Keratinocyte (primary cell): Measurements from ENCODE around the gene YTHDF1. TPM values are rescaled to one million over a fixed set of nuclear protein-coding genes. Genes with fewer than 3 reads are reported as not detected.

Experiments used
- DNase-seq: peaks from one replicate; pipeline ENCODE4 v3.0.0-alpha.2; 2011; ENCODE audit warnings: low read depth, missing footprints, low spot score
- FAIRE-seq: peaks from 2 replicates; lab custom pipeline; 2011; peaks lifted over from hg19 to GRCh38; lab: Jason Lieb, UNC
- H2AFZ ChIP-seq: 2 replicates; pipeline ENCODE4 v1.6.0; 2012; ENCODE audit warnings: low read length, control low read depth, inconsistent platforms; ENCODE audit not compliant: control insufficient read depth
- H3K27ac ChIP-seq: 2 replicates; pipeline ENCODE4 v1.5.1; 2011; ENCODE audit warnings: low read length; ENCODE audit not compliant: control insufficient read depth, insufficient read depth
- H3K27me3 ChIP-seq: 3 replicates; pipeline ENCODE4 v1.6.0; 2011; ENCODE audit warnings: low read length; ENCODE audit not compliant: control insufficient read depth, insufficient read depth; ENCODE audit errors: extremely low read depth
- H3K36me3 ChIP-seq, 2 experiments: 2 replicates in 1 of 2; 3 replicates in 1 of 2; pipeline ENCODE4 v1.5.1; 2011; ENCODE audit warnings: low read length in 2 of 2, mild to moderate bottlenecking in 1 of 2; ENCODE audit not compliant: control insufficient read depth in 2 of 2, insufficient read depth in 2 of 2; ENCODE audit errors: extremely low read depth in 1 of 2
- H3K4me1 ChIP-seq: 3 replicates; pipeline ENCODE4 v1.5.1; 2011; ENCODE audit warnings: low read length; ENCODE audit not compliant: control insufficient read depth, insufficient read depth; ENCODE audit errors: extremely low read depth
- H3K4me2 ChIP-seq: 3 replicates; pipeline ENCODE4 v1.6.0; 2011; ENCODE audit warnings: low read depth, low read length; ENCODE audit not compliant: control insufficient read depth, insufficient read depth; ENCODE audit errors: extremely low read depth
- H3K4me3 ChIP-seq, 3 experiments: fragments of 200-600 bp in 1 of 3; sonication (generic) in 1 of 3; 2 replicates in 2 of 3; 3 replicates in 1 of 3; pipeline ENCODE4 v1.5.1; 2011 to 2016; ENCODE audit warnings: low read length in 3 of 3, mild to moderate bottlenecking in 3 of 3, control low read depth in 2 of 3, inconsistent platforms in 1 of 3, low read depth in 1 of 3, mixed read lengths in 1 of 3, mixed run types in 1 of 3, moderate library complexity in 1 of 3; ENCODE audit not compliant: control insufficient read depth in 2 of 3, insufficient read depth in 2 of 3; ENCODE audit errors: extremely low read depth in 1 of 3
- H3K79me2 ChIP-seq: 2 replicates; pipeline ENCODE4 v1.6.0; 2012; ENCODE audit warnings: low read length; ENCODE audit not compliant: control insufficient read depth, insufficient read depth
- H3K9ac ChIP-seq: 3 replicates; pipeline ENCODE4 v1.6.0; 2011; ENCODE audit warnings: low read length; ENCODE audit not compliant: control insufficient read depth, insufficient read depth; ENCODE audit errors: extremely low read depth
- H3K9me1 ChIP-seq: 3 replicates; pipeline ENCODE4 v1.6.0; 2011; ENCODE audit warnings: low read length; ENCODE audit not compliant: control insufficient read depth, insufficient read depth; ENCODE audit errors: extremely low read depth
- H3K9me3 ChIP-seq: 2 replicates; pipeline ENCODE4 v1.5.1; 2012; ENCODE audit warnings: low read depth, low read length; ENCODE audit not compliant: control insufficient read depth
- H4K20me1 ChIP-seq: 3 replicates; pipeline ENCODE4 v1.6.0; 2011; ENCODE audit warnings: low read length; ENCODE audit not compliant: control insufficient read depth, insufficient read depth; ENCODE audit errors: extremely low read depth
- EZH2 ChIP-seq: IDR thresholded peaks from one replicate; pipeline ENCODE4 v1.6.1; 2012; ENCODE audit warnings: inconsistent platforms, mild to moderate bottlenecking, low read length, moderate library complexity
- dilution Hi-C: fragments of 300-500 bp; cut with MboI; formaldehyde crosslinking; loops from one replicate; pipeline ENCODE4 v1.7.0; 2020; ENCODE audit warnings: low sequenced_read_pairs; ENCODE audit not compliant: extremely low pct_ligation_motif_present
- polyA plus RNA-seq, 5 experiments: library from polyadenylated mRNA; depleted of rRNA in 3 of 5; stranded (reverse) in 3 of 5; stranded (forward) in 1 of 5; unstranded in 1 of 5; fragments of >200 nt; gene quantifications; 1 replicate in 1 of 5; 2 replicates in 3 of 5; 3 replicates in 1 of 5; pipeline versions ENCODE4 v1.2.1 to v1.2.3, GENCODE V29; 2011 to 2012; ENCODE audit warnings: missing spikeins in 2 of 5, low read depth in 1 of 5, low replicate concordance in 1 of 5
- TF ChIP-seq, protein P1 (sequence below), 3 experiments: IDR thresholded peaks in 1 of 3; conservative IDR thresholded peaks in 1 of 3; optimal IDR thresholded peaks in 1 of 3; 2 replicates in 2 of 3; 3 replicates in 1 of 3; pipeline versions ENCODE3 to v1.5.1; 2011; ENCODE audit warnings: low read length in 3 of 3, mild to moderate bottlenecking in 3 of 3, moderate library complexity in 2 of 3, control low read depth in 1 of 3, inconsistent platforms in 1 of 3; ENCODE audit not compliant: insufficient read depth in 2 of 3; ENCODE audit errors: extremely low read depth in 1 of 3

The YTHDF1 gene
- polyA plus RNA-seq, 1 donor (not counting 4 experiments of a cell fraction or from before 2014, with no cell fraction given): 26.4 TPM

DNA sequence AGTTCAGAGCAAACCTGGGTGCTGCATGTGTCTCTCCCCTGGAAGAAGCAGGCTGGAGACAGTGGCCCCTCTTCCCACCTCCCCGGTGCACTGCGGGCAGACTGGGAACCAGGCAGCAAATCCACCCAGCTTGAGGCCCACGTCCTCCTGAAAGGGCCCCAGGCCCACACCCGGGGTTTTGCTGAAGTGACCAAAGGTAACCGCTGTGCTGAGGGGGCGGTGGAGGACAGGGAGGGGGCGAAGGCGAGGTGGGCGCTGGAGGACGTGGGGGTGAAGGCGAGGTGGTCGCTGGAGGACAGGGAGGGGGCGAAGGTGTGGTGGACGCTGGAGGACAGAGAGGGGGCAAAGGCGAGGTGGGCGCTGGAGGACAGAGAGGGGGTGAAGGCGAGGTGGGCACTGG is 18.0 kb upstream of the YTHDF1 start:
- Histone ChIP-seq H3K27ac (no peak overlapping the region), H3K4me3 (no peak overlapping the region), H3K4me1 (no peaks in the 10 kb centered on the region), H4K20me1 (no peaks in the 10 kb centered on the region), H3K9me3 (no peaks in the 10 kb centered on the region), H3K27me3 (peaks cover 27% of the 10 kb centered on the region), H3K9ac (no peak overlapping the region), H3K4me2 (no peak overlapping the region), H2AFZ (no peak overlapping the region), H3K36me3 (no peaks in the 10 kb centered on the region), H3K9me1 (no peaks in the 10 kb centered on the region), H3K79me2 (no peaks in the 10 kb centered on the region)
- FAIRE-seq (no peak), DNase-seq (no peak)
- dilution Hi-C loops: no loop called here
- TF ChIP-seq EZH2: no peak
- TF ChIP-seq, protein P1, sequence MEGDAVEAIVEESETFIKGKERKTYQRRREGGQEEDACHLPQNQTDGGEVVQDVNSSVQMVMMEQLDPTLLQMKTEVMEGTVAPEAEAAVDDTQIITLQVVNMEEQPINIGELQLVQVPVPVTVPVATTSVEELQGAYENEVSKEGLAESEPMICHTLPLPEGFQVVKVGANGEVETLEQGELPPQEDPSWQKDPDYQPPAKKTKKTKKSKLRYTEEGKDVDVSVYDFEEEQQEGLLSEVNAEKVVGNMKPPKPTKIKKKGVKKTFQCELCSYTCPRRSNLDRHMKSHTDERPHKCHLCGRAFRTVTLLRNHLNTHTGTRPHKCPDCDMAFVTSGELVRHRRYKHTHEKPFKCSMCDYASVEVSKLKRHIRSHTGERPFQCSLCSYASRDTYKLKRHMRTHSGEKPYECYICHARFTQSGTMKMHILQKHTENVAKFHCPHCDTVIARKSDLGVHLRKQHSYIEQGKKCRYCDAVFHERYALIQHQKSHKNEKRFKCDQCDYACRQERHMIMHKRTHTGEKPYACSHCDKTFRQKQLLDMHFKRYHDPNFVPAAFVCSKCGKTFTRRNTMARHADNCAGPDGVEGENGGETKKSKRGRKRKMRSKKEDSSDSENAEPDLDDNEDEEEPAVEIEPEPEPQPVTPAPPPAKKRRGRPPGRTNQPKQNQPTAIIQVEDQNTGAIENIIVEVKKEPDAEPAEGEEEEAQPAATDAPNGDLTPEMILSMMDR (optimal IDR thresholded peaks at IDR 0.05 in 1 of 3, IDR thresholded peaks at IDR 0.05 in 1 of 3, conservative IDR thresholded peaks at IDR 0.05 in 1 of 3; ENCODE audit: extremely low read depth in 1 of 3, insufficient read depth in 2 of 3, low read length in 3 of 3): no peak

DNA sequence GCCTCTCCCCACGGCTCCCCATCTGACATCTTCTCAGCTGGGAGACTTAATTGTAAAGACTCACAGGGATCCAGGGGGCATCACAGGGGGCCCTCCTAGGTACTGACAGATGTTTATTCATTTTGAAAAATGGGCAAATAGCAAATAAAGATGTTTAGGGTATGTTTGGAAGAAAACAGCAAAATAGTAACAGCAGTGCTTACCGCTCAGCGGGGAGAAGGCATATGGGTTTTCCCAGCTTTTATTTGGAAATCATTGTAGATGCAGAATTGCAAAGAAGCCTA is 17.1 kb upstream of the YTHDF1 start:
- Histone ChIP-seq H4K20me1 (no peaks in the 10 kb centered on the region), H3K9me3 (no peaks in the 10 kb centered on the region), H3K4me2 (no peak overlapping the region), H3K79me2 (no peaks in the 10 kb centered on the region), H3K27me3 (peaks cover 27% of the 10 kb centered on the region), H3K27ac (no peak overlapping the region), H3K4me3 (no peak overlapping the region), H3K9me1 (no peaks in the 10 kb centered on the region), H3K4me1 (no peaks in the 10 kb centered on the region), H3K9ac (no peak overlapping the region), H3K36me3 (no peaks in the 10 kb centered on the region), H2AFZ (no peak overlapping the region)
- FAIRE-seq (no peak), DNase-seq (no peak)
- TF ChIP-seq, protein P1 (optimal IDR thresholded peaks at IDR 0.05 in 1 of 3, IDR thresholded peaks at IDR 0.05 in 1 of 3, conservative IDR thresholded peaks at IDR 0.05 in 1 of 3; ENCODE audit: extremely low read depth in 1 of 3, insufficient read depth in 2 of 3, low read length in 3 of 3): no peak
- no peak for TF ChIP-seq EZH2
- dilution Hi-C loops: no loop called here
